ENCODE data around the gene FARP1.

Gene FARP1

DNA sequence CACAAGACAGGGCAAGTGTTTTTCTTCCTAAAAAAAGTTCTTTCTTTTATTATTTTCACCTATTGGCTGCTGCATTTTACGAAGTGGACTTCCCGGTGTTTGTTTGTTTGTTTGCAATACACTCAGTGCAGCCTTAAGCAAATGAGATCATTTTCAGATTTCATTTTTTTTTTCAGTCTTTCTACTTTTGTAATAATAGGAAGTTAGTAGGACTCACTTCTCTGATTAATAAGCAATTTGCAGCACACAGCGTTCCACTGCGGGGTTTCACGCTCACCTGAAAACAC, 305.7 kb downstream of the FARP1 start:
- no peak for DNase-seq

DNA sequence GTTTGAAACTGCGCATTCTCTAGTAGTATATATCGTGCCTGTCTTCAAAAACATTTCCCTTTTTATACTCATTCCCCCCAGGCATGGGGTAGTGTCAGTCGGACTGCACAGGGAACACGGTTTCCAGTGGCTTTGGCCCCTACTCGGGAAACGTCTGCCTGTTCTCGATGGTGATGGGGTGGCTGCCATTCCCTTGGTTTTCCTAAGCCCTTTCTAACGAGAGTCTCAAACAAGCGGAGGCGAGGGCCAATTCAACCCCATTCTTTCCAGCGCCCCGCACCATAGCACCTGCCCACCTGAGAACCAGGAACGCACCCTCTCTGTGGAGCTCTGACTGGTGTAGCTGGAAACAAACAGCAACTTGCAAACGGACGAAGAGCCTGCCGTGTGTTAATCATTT, 306.4 kb downstream of the FARP1 start:
- DNase-seq, result no peak

DNA sequence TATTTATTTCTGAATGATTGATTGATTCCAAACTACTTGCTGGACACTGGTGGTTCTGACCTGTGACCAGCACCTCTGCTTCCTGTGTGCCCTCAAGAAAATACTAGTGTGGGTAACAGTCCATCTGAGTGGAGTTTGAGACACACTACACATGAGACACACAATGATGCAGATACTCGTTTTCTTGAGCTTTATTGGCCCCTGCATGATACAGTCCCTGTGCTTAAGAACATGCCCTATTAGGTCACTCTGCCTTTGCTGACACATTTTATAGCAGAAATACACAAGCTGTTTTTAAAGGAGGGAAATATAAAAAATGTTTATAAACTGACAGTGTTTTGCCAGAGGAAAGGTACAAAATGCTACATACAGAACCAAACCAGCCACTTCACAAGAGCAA, 307.1 kb downstream of the FARP1 start:
- DNase-seq, result no peak

DNA sequence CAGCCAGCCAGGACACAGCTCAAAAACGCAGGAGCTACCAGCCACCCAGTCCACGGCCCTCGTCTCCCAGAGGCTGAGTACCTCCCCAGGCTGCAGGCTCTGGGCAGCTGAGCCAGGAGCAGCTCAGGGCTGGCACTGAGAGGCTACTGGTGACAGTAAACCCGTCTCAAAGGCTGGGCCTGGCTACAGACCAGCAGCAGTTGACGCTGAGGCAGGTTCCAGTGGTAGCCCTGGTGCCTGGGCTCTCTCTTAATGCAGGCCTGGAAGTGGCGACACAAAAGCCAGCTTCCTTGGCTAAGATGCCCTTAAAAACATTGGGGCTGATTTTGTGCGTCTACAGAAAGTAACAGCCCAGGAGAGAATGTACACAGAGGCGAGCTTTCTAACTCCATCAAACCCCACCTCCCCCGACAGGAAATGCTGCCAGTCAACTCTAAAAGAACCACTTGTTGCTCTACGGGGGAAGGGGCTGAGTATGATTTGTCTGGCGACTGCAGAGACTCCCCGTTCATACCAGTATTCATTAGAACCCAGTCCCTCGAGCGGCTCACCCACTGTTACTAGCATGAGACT, 307.7 kb downstream of the FARP1 start:
- DNase-seq, result no peak

DNA sequence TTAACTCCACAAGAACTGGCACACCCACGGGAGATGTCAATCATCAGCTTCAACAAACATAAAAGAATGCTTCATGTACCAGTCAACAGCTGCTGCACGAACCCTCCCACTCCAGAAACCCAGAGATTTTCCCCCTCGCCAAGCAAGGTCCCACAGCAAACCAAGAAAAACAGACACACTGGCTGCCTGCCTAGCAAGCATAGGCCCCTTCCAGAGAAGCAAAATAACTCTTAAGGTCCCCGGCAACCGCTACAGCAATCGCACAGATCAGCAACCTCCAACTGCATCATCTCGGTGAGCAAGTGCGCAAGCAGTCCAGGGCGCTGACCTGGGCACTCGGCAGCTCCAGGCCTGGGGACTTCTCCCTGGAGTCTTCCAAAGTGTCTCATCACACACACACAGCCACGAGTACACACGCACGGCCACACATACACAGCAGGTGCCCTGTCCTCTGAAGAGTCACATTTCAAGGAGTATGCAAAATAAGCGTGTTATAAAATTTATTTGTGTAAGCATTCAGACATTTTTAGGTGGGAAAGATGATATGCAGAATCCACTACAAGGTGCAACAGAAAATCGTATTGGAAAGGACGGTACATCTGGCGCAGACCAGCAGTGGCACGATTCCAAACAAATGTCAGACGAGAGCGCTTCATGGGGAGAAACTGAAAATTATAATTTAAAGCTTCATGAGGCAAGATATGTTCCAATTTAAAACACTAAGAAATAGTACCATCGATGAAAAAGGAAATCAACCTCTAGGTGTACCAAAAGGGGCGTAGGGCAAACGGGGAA, 309.0 kb downstream of the FARP1 start:
- no peak for DNase-seq

DNA sequence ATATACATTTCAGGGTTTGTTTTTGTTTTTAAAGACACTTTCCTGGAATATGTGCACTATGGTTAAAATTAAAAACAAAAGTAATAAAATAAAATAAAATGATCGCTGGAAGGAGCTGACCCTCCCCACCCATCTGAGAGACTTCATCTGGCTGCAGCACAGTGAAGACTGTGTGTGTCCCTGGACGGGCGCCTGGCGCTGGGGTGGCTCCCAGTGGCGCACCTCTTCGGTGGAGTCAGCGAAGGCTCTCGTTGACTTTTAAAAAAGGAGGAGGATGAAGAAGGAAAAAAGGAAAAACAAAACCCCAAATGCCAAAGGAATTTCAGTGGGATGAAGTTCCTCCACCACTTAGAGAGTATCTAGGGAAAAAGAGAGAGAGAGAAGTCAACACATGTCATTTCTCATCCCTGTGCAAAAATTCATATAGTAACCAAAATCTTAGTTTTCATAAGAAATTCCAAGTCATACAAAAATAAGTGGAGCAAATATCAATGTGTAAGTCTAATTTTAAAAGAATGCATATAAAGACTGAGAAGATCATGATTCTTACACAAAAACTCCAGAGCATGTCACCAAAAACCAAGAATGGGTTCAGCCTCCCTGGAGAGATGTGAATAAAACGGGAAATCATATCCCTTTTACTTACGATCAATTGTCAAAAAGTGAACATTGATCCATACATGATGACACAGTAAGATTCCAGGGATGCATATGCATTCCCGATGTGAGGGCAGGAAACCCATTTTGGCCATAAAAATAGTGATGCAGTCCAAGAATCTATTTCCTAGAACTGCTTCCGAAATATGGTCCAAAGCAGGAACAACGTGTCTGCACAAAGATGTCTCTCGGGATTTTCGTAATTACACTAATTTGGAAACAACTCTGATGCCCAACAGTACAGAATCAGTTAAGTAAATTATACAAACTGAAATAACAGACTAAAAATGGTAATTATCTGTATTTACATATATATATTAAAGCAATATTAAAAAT, 310.3 kb downstream of the FARP1 start:
- no peak for DNase-seq

DNA sequence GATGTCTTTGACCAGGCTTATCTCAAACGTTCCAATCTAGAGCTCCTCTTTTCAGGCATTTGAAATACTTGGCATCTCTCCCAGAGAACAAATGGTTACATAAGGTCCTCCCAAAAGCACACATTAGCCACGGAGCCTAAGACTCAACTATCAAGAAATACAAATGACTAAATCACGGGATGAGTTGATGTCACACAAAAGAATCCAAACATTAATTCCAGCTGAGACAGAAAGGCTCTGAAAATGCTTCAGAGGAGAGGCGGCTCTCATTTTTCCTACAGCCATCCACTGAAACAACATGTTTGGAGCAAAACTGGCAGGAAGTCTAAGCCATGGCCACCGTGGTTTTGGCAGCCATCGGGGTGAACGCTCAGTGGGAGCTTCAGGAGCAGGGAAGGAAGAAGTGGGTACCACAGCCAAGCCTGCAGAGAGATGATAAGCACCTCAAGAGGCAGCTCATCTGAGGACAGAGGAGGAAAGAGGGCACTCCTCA, 311.5 kb downstream of the FARP1 start:
- DNase-seq, result no peak

DNA sequence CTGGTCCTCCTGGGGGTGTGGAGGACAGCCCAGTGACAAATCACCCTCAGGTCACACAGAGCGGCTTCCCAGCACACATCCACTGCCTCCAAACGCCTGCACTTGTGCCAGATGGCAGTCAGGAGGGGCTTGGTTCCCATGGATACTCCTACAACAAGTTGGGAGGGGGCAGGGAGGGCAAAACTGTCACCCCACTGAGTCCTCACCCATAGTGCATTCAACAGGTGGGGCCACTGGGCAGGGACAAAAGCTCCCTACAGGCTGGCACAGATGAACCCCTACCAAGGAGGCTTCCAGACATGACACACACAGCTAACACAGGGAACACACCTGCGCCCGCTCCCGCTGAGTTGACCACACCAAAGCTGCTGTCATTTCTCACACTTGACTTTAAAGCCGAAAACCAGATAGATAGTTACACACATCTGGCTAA, 313.5 kb downstream of the FARP1 start:
- no peak for DNase-seq

DNA sequence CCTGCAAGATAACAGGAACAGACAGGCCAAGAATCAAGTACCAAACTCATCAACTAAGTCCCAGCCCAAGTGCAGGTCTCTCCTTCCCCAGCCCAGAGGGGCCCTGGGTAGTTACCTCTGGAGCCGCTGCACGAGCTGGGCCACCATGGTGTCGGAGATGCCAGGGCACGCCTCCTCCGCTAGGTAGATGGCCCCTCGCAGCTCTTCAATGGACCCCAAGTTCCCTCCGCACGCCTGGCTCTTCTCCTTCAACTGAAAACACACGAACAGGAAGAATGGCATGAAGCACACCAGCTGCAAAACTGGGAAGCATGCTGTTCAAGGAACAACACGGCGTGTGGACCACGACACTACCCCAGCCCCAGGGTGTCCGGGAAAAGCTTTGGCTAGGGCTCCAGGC, 314.2 kb downstream of the FARP1 start:
- DNase-seq, result no peak

DNA sequence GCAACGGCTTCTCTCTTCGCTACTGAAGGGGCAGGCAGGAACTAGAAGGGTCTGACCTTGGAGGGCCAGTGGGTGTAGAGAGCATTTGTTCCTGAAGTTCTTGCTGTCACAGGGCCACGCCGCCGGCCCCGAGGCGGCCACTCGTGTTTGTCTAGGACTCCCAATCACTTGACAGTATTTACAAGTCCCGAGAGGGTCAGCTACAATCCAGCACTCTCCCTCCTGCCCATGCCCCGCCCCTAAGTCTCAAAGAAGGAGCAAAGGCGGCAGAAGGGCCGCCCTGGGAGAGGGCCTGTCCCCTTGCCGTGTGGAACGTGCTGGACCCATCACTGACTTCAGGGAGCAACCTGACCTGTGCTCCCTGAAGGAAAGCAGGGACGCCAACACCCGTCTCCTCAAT, 315.5 kb downstream of the FARP1 start:
- DNase-seq, result no peak

DNA sequence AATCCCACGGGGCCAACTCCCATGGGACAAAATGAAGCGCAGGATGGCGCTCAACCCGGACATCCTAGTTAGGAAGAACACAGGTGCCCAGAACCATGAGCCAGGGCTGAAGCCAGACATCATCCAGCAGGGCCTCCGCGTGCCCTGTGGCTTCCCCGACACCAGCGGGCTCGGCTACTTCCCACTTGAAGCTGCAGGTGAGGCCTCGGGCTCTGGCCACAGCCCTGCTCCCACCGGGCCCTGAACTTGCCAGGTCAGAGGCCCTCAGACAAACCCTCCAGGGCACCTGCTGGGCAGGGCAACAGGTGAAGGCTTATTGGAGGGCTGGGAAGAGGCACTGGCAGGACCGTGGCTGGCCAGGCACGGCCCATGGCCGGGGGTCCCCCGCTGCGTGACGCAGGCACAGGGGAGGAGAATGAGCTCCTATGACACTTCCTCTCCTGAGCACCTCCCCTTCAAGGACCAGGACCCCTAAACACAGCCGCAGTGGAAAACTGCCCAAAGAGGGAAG, 316.3 kb downstream of the FARP1 start:
- DNase-seq, result no peak

DNA sequence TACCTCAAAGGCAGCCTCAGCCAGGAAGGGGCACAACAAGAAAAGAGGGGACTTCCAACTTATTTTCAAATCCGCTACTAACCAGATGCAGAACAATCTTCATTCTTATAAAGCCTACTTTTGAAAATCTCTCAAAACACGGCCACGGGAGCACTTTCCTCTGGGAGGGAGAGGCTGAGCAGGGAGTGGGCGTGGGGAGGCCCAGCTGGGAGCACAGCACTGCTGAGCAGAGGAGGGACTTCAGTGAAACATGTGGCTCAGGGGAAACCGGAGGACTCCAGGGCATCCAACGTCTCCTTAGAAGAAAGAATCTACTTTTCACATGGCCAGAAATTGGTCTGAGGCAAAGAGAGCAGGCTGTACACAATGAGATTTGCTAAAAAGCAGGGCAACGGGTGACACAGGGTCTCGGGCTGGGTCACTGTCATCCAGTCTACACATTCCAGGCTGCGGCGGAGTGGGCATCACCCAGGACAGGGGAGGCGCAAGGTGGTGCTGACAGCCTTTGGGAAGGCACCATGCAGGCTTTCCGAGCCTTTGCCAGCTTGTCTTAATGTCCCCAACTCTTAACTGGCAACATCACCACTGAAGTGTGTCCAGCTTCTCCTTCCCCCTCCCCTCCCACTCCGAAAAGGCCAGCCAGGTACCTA, 317.0 kb downstream of the FARP1 start:
- DNase-seq, result no peak

DNA sequence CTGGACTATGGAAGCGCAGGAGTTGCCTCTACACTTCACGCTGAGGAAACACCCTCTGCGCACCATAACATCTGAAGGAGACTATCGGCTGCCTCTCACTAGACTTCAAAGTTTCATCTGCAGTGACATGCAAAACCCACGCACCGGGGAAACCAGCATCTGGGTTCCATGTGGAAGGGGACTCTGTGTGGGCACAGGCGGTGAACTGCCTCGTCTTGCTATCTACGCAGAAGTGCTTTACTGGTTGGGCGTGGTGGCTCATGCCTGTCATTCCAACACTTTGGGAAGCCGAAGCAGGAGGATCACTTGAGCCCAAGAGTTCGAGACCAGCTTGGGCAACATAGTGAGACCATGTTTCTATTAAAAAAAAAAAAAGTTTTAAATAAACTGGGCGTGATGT, 317.6 kb downstream of the FARP1 start:
- no peak for DNase-seq

DNA sequence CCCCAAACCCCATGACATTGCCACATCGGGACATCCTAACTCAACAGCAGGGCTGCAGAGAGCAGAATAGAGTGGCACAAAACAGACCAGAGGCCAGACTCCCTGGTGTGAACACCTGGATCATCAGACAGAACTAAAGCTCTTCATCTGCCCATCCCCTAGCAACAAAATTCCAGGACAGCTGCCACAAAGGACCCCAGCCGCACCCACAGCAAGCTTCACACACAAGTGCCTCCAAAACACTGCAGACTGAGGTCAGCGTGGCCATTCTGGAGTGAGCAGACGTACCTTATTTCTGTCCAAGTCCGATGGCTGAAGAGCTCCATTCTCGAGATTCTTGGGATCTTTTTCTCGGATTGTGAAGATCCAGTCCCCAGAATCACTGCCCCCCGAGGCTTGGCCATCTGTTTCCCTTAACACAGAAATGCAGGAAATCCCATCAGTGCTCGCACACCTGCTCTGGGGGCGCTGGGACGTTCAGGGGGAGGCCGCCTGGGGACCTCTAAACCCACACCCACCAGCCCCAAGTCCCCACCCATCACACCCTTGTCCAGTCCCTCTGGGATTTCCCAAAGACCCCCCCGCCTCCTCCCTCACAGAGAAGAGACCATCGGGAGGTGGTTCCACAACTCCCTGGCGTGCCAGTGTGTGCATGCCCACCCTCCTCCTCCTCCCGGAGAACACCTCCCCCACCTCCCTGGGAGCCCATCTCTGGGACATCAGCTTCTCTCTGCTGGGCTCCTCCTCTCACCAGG, 318.8 kb downstream of the FARP1 start:
- DNase-seq, result no peak

DNA sequence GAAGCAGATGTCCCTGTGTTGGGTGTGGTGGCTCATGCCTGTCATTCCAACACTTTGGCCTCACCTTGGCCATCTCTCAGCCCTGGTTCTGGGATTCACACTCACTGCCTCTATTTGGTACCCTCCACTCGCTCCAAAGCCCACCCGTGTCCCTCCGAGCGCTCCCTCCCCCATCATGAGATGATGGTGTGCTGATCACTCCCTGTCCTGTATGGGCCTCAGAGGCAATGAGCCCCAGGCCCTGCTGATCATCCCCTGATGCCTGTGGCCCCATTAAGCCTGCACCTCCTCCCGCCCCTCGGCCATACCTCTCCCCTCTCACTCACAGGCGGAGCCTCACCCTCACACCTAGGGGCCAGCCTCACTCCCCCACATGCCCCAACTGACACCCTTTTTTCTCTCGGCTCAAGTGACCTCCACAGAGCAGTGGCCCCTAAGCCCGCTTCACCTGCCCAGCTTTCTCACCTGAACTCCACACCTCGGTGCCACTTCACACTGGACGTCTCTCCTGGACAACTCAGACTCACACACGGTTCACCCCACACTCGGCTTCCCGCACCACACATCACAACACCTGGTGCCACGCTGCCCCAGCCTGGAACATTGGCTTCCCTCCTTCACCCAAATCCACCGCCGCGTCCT, 319.5 kb downstream of the FARP1 start:
- no peak for DNase-seq

DNA sequence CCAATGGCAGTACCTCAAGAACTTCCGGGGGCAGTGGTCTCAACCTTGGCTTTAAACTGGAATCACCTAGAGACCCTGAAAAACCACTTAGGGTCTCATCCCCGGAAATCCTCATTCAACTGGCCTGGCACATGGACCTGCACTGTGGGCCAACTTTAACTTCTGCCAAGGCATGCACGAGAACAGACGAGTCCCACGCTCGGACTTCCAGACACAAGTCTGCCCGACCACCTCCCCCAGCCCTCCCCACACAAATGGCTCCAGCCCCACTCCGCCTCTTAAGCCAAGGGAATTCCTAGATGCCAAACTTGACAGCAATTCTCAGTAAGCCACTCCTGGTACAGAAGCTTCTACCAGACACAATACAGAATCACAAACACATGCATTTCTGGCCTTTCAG, 320.1 kb downstream of the FARP1 start:
- DNase-seq, result no peak

DNA sequence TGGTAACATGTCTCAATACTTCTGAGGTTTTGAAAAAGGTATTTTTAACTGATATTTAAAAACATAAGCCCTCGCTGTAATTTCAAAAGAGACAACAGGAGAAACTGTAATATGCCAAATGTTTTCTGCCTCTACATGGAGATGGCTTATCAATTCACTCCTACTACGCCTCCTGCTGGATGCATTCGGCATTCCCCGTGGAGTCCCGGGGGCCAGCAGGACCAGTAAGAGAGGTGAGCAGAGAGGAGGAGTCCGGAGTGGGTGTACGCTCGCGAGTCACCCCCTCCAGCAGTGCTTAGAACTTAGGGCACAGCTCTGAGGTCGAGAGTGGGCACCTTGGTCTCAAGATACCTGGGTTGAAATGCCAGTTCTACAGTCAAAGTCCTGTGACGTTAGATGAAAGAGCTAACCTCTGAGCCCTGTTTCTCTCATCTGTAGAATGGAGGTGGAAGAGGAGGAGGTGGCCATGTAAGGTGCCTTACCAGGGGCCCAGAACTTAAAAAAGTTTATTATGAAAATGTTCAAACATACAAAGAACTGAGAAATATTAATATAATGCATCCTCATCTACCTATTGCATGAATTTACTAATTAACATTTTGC, 323.8 kb downstream of the FARP1 start:
- no peak for DNase-seq

DNA sequence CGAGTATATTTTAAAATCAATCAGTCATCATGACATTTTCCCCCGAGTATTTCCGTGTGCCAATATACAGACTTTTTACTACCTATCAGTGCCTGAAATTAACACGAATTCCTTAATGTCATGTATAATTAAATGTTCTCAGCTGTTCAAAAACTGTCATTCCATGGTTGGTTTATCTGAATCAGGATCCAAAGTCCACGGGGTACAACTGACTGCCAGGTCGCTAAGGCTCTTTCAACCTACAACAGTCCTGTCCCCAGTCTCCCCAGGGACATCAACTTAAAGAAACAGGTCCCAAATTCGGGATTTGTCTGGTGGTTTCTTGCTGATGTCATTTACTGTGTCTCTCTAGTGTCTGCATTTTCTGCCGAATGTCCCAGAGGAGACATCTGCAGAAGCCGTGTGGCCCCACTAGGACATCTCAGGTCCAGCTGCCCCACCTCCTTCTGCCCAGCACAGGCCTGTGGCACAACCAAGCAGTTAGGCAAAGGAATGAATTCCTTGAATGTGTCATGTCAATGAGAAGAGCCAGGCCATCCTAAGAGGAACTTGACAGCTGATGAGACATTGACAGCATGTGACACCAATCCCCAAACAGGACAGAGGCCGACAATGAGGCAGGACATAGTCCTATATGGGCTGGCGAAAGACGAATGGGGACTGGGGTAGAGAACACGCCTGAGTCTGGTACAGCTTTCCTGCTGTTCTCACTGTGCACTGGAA, 324.5 kb downstream of the FARP1 start:
- no peak for DNase-seq

DNA sequence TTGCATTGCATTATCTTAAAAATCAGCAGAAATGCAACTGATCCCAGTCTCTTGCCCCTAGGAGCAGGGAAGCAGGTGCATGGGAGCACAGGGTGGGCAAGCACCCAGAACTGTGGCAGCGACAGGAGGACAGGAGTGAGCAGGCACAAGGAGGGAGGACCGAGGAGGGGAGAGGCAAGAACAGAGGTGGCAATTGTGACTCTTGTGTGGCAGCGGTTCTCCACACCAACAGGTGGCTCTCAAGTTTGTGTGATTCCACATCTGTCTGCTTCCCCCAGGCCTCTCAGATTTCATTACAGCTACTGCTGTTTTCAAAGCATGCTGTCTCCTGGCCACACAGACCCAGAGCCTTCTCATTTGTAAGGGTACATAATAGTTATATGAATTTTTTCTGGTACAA, 325.5 kb downstream of the FARP1 start:
- no peak for DNase-seq

DNA sequence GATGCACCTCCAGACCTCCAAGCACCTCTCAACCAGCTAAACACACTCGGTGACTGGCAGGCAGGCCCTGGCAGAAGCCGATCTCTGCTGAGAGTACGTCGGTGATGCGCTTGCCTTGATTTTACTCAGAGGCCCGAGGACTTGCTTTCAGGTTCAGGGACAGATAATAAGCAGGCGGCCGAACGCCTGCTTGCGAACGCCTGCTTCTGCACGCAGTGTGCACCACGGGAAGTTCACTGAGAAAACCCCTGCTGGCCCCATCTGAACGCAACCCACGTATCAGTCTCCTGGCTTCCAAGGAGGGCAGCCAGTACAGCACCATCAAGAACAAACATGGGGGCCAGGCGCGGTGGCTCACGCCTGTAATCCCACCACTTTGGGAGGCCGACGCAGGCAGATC, 326.0 kb downstream of the FARP1 start:
- DNase-seq, result no peak

DNA sequence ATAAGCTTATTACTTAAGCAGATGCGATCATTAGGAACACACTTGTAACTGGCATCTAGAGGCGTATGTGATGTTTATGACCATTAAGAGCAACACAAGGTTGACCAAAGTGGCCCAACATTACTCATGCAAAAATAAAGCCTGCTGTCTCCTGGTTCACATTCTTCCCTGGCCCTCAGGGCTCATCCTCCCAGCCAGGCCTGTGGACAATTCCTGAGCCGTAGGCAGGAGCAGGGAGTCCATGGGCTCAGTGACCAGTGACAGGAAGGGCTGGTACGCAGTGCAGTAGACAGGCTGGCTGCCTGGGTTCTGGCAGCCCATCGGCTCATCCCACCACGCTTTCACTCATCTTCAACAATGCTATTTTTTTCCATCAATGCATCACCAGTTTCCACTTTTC, 328.0 kb downstream of the FARP1 start:
- DNase-seq, result no peak

Data from retina (tissue), 1 donor.